Common myeloid progenitor, CD34-positive (primary cell): ENCODE measurements around the gene SPDYE4.
A peak's percentile ranks its signal among the peaks of the same experiment; 100 is the strongest.

ENCODE experiments used
- CTCF ChIA-PET: fragments of 350-600 bp; sonication (Branson Sonifier 250); formaldehyde crosslinking; loops from one replicate; lab custom pipeline; 2021; ENCODE audit warnings: antibody characterized with exemption; lab: Charles Lee
- POLR2A ChIA-PET: fragments of 350-600 bp; sonication (Branson Sonifier 250); formaldehyde crosslinking; loops from one replicate; lab custom pipeline; 2021; ENCODE audit warnings: antibody characterized with exemption; lab: Charles Lee
- DNase-seq, 3 donors: peaks; one replicate each; pipeline versions ENCODE4 v3.0.0 to v3.0.0-alpha.2; 2013
- H3K27ac ChIP-seq, 2 experiments: 1 replicate in 1 of 2; 2 replicates in 1 of 2; pipeline ENCODE4 v1.7.0; 2013; ENCODE audit warnings: inconsistent platforms in 2 of 2, low read length in 2 of 2, mild to moderate bottlenecking in 2 of 2, low read depth in 1 of 2, moderate library complexity in 1 of 2; ENCODE audit not compliant: severe bottlenecking in 2 of 2, insufficient read depth in 1 of 2, poor library complexity in 1 of 2
- H3K27me3 ChIP-seq, 5 experiments: replicated peaks in 2 of 5; 1 replicate in 3 of 5; 2 replicates in 2 of 5; pipeline versions ENCODE4 v1.6.1 to v1.7.0; 2013; ENCODE audit warnings: low read length in 4 of 5, mild to moderate bottlenecking in 2 of 5, moderate library complexity in 2 of 5, inconsistent platforms in 1 of 5; ENCODE audit not compliant: insufficient read depth in 5 of 5, control insufficient read depth in 4 of 5
- H3K36me3 ChIP-seq, 4 experiments: 1 replicate in 2 of 4; 2 replicates in 2 of 4; pipeline versions ENCODE4 v1.6.1 to v1.7.0; 2013; ENCODE audit warnings: low read length in 3 of 4, control low read depth in 1 of 4, mild to moderate bottlenecking in 1 of 4; ENCODE audit not compliant: control insufficient read depth in 4 of 4, insufficient read depth in 4 of 4
- H3K4me1 ChIP-seq, 4 experiments: 1 replicate in 3 of 4; 2 replicates in 1 of 4; pipeline versions ENCODE4 v1.6.1 to v1.7.1; 2013; ENCODE audit warnings: low read length in 3 of 4, mild to moderate bottlenecking in 3 of 4, control low read depth in 1 of 4, inconsistent platforms in 1 of 4, moderate library complexity in 1 of 4; ENCODE audit not compliant: control insufficient read depth in 4 of 4, insufficient read depth in 4 of 4; ENCODE audit errors: control extremely low read depth in 1 of 4
- H3K4me3 ChIP-seq, 7 experiments: 1 replicate in 4 of 7; 2 replicates in 3 of 7; pipeline versions ENCODE4 v1.5.1 to v1.7.0; 2013; ENCODE audit warnings: mild to moderate bottlenecking in 7 of 7, low read length in 6 of 7, moderate library complexity in 6 of 7, inconsistent platforms in 2 of 7, low read depth in 2 of 7, control low read depth in 1 of 7; ENCODE audit not compliant: insufficient read depth in 4 of 7, control insufficient read depth in 1 of 7; ENCODE audit errors: extremely low read depth in 1 of 7
- H3K9me3 ChIP-seq, 5 experiments: 1 replicate in 4 of 5; 2 replicates in 1 of 5; pipeline versions ENCODE4 v1.6.1 to v1.7.1; 2013; ENCODE audit warnings: low read length in 4 of 5, mild to moderate bottlenecking in 2 of 5, inconsistent platforms in 1 of 5, low read depth in 1 of 5, moderate library complexity in 1 of 5; ENCODE audit not compliant: control insufficient read depth in 4 of 5, insufficient read depth in 2 of 5; ENCODE audit errors: control extremely low read depth in 1 of 5
- WGBS: methylation state at CpG from one replicate; pipeline ENCODE4 v1.1.5; 2013; ENCODE audit not compliant: insufficient coverage; 5-methylcytosine and 5-hydroxymethylcytosine counted together

The SPDYE4 gene

DNA sequence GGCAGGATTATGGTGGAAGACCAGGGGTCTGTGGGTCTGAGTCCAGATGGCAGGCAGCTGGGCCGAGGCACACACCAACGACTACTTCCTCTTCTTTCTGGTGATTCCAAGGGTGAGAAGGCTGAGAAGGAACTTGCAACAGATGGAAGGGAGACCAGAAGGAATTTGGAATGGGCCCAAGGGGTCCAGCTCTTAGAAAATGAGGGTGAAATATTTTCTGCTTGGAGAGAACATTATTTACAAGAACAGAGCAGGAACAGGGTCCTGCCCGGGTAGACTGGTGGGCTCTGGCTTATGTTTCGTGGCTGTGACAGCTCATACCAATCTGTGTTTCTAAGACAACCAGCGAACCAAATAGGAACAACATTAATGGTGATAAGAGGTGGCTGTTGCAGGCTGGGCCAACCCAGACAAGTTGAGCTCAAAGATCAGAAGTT is 50.3 kb downstream of the SPDYE4 start:
- Histone ChIP-seq H3K27ac (peak overlapping the region; percentile 82 to 85), H3K4me3 (peak overlapping the region in 3 of 7 experiments; percentile 2 to 37 (median 8)), H3K9me3 (no peaks in the 10 kb centered on the region), H3K27me3 (no peaks in the 10 kb centered on the region), H3K4me1 (peaks cover 6 to 45% (median 23%) of the 10 kb centered on the region in 4 experiments), H3K36me3 (no peaks in the 10 kb centered on the region)
- ChIA-PET CTCF (interaction anchor here (0.6 to 3.4 kb wide), 7 partner anchors 9 to 697 kb away, joined by 3 to 12 read pairs (median 4); partner anchors contain the start of gene MYH10), POLR2A (interaction anchor here (1.6 kb wide), 1 partner anchor 20 kb away, joined by 4 read pairs; no protein-coding TSS in a partner anchor)
- WGBS: 4% methylated on average over 4 of the region's 5 CpGs
- DNase-seq: peak; percentile 71 to 93 (median 91)

DNA sequence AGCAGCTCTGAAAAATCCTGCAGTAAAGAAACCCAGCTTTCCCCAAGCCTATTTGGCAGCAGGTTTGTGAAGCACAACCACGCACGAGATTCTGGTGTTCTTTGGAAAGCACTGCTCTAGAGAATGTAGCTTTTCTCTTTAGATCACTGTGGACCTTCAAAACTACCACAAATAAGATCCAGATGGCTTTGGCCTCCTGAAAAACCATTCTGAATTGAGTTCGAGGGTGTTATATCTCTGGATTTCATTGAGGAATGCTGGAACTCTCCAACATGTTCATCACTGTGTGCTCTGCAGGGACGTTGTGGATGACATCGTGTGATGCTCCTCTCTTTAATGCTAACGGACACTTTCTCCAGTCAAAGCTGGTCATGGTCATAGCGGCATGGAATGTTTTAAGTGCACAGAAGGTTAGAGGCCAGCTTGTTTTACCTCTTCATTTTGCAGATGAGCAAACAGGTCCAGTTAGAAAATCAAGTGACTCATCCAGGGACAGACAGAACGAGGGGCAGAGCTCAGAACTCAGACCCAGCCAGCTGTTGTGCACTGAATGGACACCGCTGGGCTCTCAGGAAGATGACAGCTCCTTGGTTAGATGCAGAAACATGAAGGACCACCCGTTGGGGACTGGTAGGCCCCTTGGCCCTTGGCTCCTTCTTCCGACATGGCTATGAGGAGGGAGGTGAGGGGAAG is 50.9 kb downstream of the SPDYE4 start:
- ChIA-PET CTCF (interaction anchor here (0.6 to 3.4 kb wide), 4 partner anchors 9 to 696 kb away, joined by 3 to 12 read pairs (median 6); no protein-coding TSS in a partner anchor), POLR2A (interaction anchor here (1.6 kb wide), 1 partner anchor 19 kb away, joined by 4 read pairs; no protein-coding TSS in a partner anchor)

DNA sequence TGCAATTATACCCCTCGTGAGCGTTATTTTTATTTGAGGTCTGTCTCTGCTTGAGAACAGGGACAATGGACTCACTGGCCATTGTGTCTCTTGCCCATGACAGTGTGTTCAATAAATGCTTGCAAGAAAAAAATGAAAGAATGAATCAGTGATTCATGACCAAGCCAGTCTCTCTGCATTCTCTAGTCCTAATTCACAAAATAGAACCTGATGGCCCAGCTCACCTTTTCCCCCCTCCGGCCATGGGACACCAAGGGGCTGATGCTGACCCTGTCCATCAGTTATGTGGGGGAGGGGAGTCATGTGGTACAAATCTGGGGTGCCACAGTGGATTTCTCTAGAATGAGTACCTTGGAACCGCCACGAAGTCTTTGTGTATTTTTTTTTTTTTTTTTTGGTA is 51.9 kb downstream of the SPDYE4 start:
- H3K4me1 ChIP-seq: peaks cover 6 to 49% (median 25%) of the 10 kb centered on the region in 4 experiments
- ChIA-PET CTCF (interaction anchor here (1.3 to 3.4 kb wide), 2 partner anchors 19 to 40 kb away, joined by 3 to 12 read pairs; no protein-coding TSS in a partner anchor), POLR2A (interaction anchor here (1.6 kb wide), 1 partner anchor 18 kb away, joined by 4 read pairs; no protein-coding TSS in a partner anchor)
- H3K27me3 ChIP-seq: no peaks in the 10 kb centered on the region
- no peak overlapping the region for H3K27ac ChIP-seq
- 100% methylated on average over 3 of the region's 5 CpGs for WGBS
- no peaks in the 10 kb centered on the region for H3K9me3 ChIP-seq
- no peak for DNase-seq
- H3K36me3 ChIP-seq: no peaks in the 10 kb centered on the region
- H3K4me3 ChIP-seq: no peak overlapping the region

More for the DNA sequence above, 50.9 kb downstream of the SPDYE4 start:
- H3K27me3 ChIP-seq: no peaks in the 10 kb centered on the region
- H3K36me3 ChIP-seq: no peaks in the 10 kb centered on the region
- peak overlapping the region; percentile 82 to 85 for H3K27ac ChIP-seq
- H3K4me3 ChIP-seq: peak overlapping the region in 2 of 7 experiments; percentile 2 to 45
- H3K4me1 ChIP-seq: peaks cover 6 to 45% (median 23%) of the 10 kb centered on the region in 4 experiments
- DNase-seq: no peak
- no peaks in the 10 kb centered on the region for H3K9me3 ChIP-seq
- WGBS: 80% methylated on average over 10 of the region's 11 CpGs

DNA sequence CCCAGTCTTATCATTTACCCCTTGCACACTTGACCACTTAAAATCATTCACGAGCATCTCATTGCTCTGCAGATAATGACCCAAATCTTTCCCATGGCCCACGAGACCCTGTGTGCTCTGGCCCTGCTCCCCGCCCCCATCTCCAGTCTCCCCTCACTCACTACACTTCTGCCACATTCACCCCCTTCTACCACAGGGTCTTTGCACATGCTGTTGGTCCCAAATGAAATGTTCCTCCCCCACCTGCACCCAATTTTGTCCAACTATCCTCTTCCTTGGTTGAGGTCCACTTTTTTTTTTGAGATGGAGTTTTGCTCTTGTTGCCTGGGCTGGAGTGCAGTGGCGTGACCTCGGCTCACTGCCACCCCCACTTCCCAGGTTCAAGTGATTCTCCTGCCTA is 52.9 kb downstream of the SPDYE4 start:
- Histone ChIP-seq H3K27me3 (no peaks in the 10 kb centered on the region), H3K4me1 (peaks cover 6 to 43% (median 24%) of the 10 kb centered on the region in 4 experiments), H3K4me3 (no peak overlapping the region), H3K27ac (no peak overlapping the region), H3K9me3 (no peaks in the 10 kb centered on the region), H3K36me3 (no peaks in the 10 kb centered on the region)
- DNase-seq: no peak
- CTCF ChIA-PET: interaction anchor here (0.5 to 1.3 kb wide), 2 partner anchors 41 to 95 kb away, joined by 3 read pairs; no protein-coding TSS in a partner anchor
- WGBS: 100% methylated on average over 3 of the region's 5 CpGs
- POLR2A ChIA-PET: no interaction called here

DNA sequence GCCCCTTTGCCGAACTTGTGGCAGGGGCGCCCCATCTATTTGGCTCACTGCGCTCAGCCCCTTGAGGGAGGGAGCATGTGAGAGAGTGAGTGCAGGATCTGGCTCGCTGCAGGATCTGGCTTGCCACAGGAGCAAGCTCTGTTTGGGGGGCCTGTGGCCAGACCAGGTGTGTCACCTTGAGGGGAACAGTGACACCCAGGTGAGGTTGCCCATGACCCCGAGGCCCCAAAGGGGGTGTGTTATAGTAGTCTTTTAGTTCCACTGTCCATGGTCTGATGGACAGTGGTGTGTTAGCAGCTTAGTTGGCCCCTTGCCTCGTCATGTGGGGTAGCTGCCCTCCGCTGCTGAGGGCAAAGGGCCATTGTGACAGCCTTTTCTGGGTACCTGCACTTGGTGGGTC is 55.3 kb downstream of the SPDYE4 start:
- WGBS: 85% methylated on average over 4 of the region's 7 CpGs
- CTCF ChIA-PET: no interaction called here
- Histone ChIP-seq H3K4me1 (peaks cover 2 to 31% (median 14%) of the 10 kb centered on the region in 4 experiments), H3K27me3 (no peaks in the 10 kb centered on the region), H3K4me3 (no peak overlapping the region), H3K27ac (no peak overlapping the region), H3K36me3 (no peaks in the 10 kb centered on the region), H3K9me3 (no peaks in the 10 kb centered on the region)
- DNase-seq: no peak
- POLR2A ChIA-PET: no interaction called here

DNA sequence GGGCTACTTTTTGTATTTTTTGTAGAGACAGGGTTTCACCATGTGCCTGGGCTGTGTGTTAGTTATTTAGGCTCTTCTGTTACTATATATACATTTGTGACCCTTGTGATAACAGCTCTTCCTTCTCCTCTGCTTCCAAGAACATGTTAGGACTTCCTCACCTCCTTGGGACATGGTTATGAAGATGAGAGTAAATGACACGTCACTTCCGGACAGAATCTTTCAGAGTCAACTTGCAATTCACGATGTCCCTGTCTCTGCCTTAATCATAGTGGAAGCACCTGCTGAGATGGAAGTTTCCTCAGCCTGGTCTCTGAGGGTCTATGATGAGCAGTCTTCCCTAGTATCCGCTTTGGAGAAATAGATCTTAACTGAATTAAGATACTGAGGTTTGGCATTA is 56.6 kb downstream of the SPDYE4 start:
- POLR2A ChIA-PET: no interaction called here
- Histone ChIP-seq H3K4me3 (no peak overlapping the region), H3K27ac (no peak overlapping the region), H3K27me3 (no peaks in the 10 kb centered on the region), H3K4me1 (peaks cover 0 to 24% (median 4%) of the 10 kb centered on the region in 4 experiments), H3K9me3 (no peaks in the 10 kb centered on the region), H3K36me3 (no peaks in the 10 kb centered on the region)
- 81% methylated on average over 3 of the region's 4 CpGs for WGBS
- CTCF ChIA-PET: no interaction called here
- peak in 2 of 3 donors; percentile 14 to 31 for DNase-seq

DNA sequence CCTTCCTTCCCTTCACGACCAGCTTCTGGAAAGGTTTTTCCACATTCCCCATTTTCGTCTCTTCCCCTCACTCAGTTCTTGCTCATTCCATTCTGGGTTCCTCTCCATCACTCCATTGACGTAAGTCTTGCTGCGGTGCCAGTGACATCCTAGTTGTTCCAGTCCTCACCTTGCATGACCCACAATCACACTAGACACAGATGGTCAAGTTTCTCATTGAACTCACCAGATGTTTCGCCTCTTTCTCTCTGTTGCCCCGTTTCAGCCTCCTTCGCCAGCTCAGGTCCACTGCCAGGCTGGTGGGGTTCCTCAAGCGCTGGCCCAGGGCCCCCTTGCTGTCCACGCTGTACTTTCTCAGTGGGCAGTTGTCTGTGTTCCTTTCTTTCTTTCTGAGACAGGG is 57.1 kb downstream of the SPDYE4 start:
- peaks cover 0 to 19% (median 4%) of the 10 kb centered on the region in 4 experiments for H3K4me1 ChIP-seq
- ChIA-PET POLR2A (no interaction called here), CTCF (no interaction called here)
- no peak overlapping the region for H3K27ac ChIP-seq
- no peak for DNase-seq
- H3K36me3 ChIP-seq: no peaks in the 10 kb centered on the region
- H3K9me3 ChIP-seq: no peaks in the 10 kb centered on the region
- WGBS: 97% methylated on average over 9 of the region's 9 CpGs
- peaks cover 0 to 1% (median 0%) of the 10 kb centered on the region in 5 experiments for H3K27me3 ChIP-seq
- H3K4me3 ChIP-seq: no peak overlapping the region
